ENCODE data around the gene ANKRD27.
A peak's percentile ranks its signal among the peaks of the same experiment; 100 is the strongest.
"Not testable (repeated sequence)": the region's sequence is repeated elsewhere in the genome, so short reads cannot be mapped to it uniquely, and the experiment has no call there.

The ANKRD27 gene

DNA sequence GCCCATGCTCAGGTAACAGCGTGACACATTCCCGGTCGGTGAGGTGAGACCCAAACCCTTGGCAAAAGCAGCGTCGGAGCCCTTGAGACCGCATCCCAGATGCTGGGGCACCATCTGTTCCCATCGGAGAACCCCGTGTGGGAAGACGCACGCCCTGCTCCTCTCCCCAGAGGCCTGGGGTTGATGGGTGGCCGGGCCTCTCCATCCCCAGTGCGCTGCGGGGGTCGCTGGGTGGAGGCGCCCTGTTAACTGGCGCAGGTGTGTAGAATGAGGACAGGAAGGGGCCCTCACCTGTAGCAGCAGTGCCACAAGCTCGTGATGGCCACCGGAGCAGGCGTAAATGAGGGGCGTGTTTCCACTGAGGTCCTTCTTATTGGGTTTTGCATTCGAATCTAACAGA, 69.4 kb downstream of the ANKRD27 start:
- no peak for DNase-seq (ENCODE audit: low read depth, low spot score)

- DNase-seq (ENCODE audit: low read depth, low spot score) = no peak
Measured at GRCh38 chr19:32603961-32604360, 71.0 kb downstream of the ANKRD27 start.

- peak; percentile 32 for DNase-seq (ENCODE audit: low read depth, low spot score)
Measured at GRCh38 chr19:32599736-32600157, 75.2 kb downstream of the ANKRD27 start.

- no peak for DNase-seq (ENCODE audit: low read depth, low spot score)
Measured at GRCh38 chr19:32599258-32599657, 75.7 kb downstream of the ANKRD27 start.

- no peak for DNase-seq (ENCODE audit: low read depth, low spot score)
Measured at GRCh38 chr19:32598022-32598421, 77.0 kb downstream of the ANKRD27 start.

GRCh38 chr19:32595491-32595890, 79.5 kb downstream of the ANKRD27 start:
- DNase-seq (ENCODE audit: low read depth, low spot score) = no peak

DNA sequence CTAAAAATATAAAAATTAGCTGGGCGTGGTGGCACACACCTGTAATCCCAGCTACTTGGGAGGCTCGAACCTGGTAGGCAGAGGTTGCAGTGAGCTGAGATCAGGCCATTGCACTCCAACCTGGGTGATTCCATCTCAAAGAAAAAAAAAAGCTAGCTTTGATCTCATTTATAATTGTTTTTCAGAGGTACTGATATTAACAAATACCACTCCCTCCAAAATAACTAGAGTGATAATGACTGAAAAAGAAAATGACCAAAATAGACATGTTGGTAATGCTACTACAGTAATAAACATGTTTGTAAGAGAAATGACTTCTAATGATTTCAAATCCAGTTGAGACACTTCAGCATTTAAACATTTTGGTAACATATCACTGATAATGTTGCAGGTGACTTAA, 81.0 kb downstream of the ANKRD27 start:
- DNase-seq (ENCODE audit: low read depth, low spot score) = no peak

DNA sequence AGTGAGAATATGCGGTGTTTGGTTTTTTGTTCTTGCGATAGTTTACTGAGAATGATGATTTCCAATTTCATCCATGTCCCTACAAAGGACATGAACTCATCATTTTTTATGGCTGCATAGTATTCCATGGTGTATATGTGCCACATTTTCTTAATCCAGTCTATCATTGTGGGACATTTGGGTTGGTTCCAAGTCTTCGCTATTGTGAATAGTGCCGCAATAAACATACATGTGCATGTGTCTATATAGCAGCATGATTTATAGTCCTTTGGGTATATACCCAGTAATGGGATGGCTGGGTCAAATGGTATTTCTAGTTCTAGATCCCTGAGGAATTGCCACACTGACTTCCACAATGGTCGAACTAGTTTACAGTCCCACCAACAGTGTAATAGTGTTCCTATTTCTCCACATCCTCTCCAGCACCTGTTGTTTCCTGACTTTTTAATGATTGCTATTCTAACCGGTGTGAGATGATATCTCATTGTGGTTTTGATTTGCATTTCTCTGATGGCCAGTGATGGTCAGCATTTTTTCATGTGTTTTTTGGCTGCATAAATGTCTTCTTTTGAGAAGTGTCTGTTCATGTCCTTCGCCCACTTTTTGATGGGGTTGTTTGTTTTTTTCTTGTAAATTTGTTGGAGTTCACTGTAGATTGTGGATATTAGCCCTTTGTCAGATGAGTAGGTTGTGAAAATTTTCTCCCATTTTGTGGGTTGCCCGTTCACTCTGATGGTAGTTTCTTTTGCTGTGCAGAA, 87.1 kb downstream of the ANKRD27 start:
- not testable (repeated sequence) for DNase-seq (ENCODE audit: low read depth, low spot score)

- DNase-seq (ENCODE audit: low read depth, low spot score) = peak; percentile 47
Measured at GRCh38 chr19:32581705-32582179, 93.2 kb downstream of the ANKRD27 start.

DNA sequence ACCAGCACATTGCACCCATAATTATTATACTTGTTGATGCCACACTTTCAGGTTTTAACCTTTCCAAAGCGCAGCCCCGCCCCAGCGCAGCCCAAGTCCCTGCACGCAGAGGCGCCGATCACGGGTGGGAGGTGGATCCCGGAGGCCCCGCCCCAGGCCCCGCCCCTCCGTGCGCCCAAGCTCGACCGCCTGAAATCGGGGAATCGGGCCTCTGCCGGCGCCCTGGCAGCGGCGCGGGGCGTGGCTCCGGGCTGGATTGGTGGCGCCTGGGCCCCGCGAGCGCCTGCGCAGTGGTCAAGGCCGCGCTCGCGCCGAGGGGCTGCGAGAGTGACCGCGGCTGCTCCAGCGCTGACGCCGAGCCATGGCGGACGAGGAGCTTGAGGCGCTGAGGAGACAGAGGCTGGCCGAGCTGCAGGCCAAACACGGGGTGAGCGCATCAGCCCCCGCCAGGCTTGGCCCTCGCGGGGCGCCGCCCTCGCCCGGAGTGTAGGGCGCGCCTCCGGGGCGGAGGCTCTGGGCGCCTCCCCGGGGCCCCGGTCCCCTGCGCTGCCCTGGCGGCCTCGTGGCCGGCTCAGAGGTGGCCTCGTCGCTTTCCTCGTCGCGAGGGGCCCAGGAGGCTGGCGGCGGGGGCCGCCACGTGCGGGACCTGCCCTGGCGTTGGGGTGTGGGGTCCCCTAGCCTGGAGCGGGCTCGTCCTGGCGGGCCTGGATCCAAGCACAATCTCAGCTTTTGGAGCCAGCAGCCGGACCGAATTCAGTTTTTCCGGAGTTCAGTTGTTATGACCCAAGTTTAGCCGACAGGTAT, 93.9 kb downstream of the ANKRD27 start, which contains the start of gene PDCD5:
Gene PDCD5, plus strand, starts transcription at position 290 of the 804 bp plus-strand sequence. Its CDS starts 72 bp downstream, at position 362.
- peak; percentile 91 for DNase-seq (ENCODE audit: low read depth, low spot score)

GRCh38 chr19:32580353-32580900, 94.6 kb downstream of the ANKRD27 start:
- DNase-seq (ENCODE audit: low read depth, low spot score) = no peak

DNA sequence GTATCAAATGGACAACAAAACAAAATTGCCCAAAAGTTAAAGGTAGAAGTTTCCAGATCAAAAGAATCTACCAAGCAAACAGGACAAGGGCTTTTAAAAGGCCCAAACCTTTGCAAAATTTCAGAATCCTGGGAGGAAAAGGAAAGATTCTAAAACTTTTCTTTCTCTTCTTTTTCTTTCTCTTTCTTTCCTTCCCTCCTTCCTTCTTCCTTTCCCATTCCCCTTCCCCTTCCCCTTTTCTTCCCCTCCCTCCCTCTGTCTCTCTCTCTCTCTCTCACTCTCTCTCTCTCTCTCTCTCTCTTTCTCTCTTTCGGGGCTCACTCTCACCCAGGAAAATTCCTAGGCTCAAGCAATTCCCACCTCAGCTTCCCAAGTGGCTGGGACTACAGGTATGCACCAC, 98.2 kb downstream of the ANKRD27 start:
- DNase-seq (ENCODE audit: low read depth, low spot score) = no peak

DNA sequence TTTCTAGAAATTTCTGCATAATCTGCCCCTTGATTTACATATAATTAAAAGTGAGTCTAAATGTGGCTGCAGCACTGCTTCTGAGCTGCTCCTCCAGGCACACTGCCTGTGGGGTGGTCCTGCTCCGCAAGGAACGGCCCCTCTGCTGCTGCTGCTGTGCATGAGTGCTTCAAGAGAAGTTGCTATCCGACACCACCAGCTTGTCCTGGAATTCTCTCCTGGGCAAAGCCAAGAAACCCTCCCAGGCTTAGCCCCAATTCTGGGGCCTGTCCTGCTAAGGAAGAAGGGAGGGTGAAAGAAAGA, 101.5 kb downstream of the ANKRD27 start:
- peak; percentile 18 for DNase-seq (ENCODE audit: low read depth, low spot score)

DNA sequence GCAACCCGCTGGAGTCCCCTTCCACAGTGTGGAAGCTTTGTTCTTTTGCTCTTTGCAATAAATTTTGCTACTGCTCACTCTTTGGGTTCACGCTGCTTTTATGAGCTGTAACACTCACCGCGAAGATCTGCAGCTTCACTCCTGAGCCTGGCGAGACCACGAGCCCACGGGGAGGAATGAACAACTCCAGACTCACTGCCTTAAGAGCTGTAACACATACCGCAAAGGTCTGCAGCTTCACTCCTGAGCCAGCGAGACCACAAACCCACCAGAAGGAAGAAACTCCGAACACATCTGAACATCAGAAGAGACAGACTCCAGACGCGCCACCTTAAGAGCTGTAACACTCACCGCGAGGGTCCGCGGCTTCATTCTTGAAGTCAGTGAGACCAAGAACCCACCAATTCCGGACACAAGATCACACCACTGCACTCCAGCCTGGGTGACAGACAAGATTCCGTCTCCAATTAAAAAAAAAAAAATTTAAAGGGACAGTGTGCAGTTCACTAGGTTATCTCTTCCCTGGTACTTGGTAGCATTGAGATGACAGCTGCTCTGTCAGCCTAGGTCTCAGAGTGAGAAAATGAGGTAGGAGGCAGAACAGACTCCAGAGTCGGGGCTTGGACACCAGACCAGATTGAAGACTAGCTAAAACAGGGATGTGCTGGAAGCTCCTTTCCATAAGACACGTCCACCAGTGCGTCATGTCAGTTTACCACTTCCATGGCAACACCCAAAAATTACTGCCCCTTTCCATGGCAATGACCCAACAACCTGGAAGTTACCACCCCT, 102.1 kb downstream of the ANKRD27 start:
- DNase-seq (ENCODE audit: low read depth, low spot score) = not testable (repeated sequence)

GRCh38 chr19:32571471-32572075, 103.4 kb downstream of the ANKRD27 start:
- DNase-seq (ENCODE audit: low read depth, low spot score) = not testable (repeated sequence)

DNA sequence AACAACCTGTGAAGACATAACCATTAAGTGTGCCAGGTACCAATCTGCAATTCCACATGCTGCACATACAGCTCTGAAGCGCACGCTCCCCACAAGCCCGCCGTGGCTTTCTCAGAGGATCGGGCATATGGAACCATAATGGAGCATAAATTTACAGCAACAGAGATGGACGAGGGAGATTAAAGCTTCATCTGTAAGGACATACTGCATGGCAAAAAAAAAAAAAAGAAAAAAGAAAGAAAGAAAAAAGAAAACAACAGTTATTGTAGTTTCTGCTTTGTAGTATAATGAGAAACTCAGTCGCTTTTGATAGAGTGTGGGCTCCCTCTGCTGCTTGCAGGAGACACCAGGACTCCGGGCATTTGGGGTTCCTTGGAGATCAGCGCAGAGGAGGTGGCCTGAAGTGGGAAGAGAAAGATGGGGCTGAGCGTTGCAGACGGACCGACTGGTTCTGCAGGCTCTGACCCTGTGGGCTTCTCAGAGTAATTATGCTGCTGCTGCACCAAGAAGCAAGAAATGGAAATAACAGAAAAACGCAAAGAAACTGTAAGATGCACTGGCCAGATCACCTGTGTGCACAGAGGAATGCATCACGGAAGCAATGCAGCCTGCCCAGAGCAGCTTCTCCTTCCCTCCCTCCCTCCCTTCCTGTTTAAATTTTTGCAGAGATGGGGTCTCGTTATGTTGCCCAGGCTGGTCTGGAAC, 104.7 kb downstream of the ANKRD27 start:
- DNase-seq (ENCODE audit: low read depth, low spot score) = peak; percentile 54

- DNase-seq (ENCODE audit: low read depth, low spot score) = no peak
Measured at GRCh38 chr19:32567486-32567885, 107.5 kb downstream of the ANKRD27 start.

GRCh38 chr19:32566246-32566830, 108.6 kb downstream of the ANKRD27 start:
- DNase-seq (ENCODE audit: low read depth, low spot score) = no peak

- DNase-seq (ENCODE audit: low read depth, low spot score) = no peak
Measured at GRCh38 chr19:32563761-32564160, 111.2 kb downstream of the ANKRD27 start.

DNA sequence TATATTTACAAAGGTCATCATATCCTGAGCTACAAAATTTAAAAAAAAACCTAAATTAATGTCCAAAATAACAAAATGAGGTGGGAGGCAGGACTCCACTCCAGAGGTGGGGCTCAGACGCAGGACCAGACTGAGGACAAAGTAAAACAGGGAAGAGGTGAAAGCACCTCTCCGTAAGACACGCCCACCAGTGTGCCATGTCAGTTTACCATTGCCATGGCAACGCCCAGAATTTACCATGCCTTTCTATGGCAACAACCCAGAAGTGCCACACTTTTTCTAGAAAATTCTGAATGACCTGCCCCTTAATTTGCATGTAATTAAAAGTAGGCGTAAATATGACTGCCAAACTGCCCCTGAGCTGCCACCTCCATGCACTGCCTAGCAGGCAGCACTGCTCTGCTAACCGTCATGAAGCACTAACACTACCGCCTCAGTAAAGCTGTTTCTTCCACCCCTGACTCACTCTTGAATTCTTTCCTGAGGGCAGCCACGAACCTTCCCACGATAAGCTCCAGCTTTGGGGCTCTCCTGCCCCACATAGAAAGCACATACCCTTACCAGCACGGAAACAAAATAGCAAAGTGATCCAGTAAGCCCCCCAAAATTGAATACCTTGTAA, 116.3 kb downstream of the ANKRD27 start:
- DNase-seq (ENCODE audit: low read depth, low spot score) = peak; percentile 19

Data from ELF-1 (cell line).